ENCODE measurements around the gene TBXA2R. TPM values are rescaled to one million over a fixed set of nuclear protein-coding genes. Genes with fewer than 3 reads are reported as not detected.

The TBXA2R gene
- total and polyA plus RNA-seq, 12 donors, result 1.6 to 4.0 (median 3.0) TPM

GRCh38 chr19:3593156-3593555 is 13.5 kb downstream of the TBXA2R start:
- ATAC-seq, result no peak
- no peaks in the 10 kb centered on the region for H3K27me3 ChIP-seq
- H3K36me3 ChIP-seq, result peaks cover 0 to 26% (median 0%) of the 10 kb centered on the region in 9 donors
- intact Hi-C loops (cut with DNase I), result no loop called here
- TF ChIP-seq CTCF (IDR thresholded peaks at IDR 0.05), result no peak
- H3K9me3 ChIP-seq, result no peaks in the 10 kb centered on the region
- no peak overlapping the region for H3K27ac ChIP-seq
- WGBS, 2 donors, result 41 to 44% methylated on average over 11 of the region's 11 CpGs
- no peak for DNase-seq
- peaks cover 0 to 4% (median 0%) of the 10 kb centered on the region in 9 donors for H3K4me1 ChIP-seq
- H3K4me3 ChIP-seq, result no peak overlapping the region

GRCh38 chr19:3591876-3592613 is 14.6 kb downstream of the TBXA2R start:
- intact Hi-C loops (cut with DNase I), result no loop called here
- ATAC-seq (peak; percentile 24 to 72 (median 56)), DNase-seq (no peak)
- TF ChIP-seq CTCF (IDR thresholded peaks at IDR 0.05), result no peak
- no peaks in the 10 kb centered on the region for H3K9me3 ChIP-seq
- H3K4me1 ChIP-seq, result peaks cover 0 to 7% (median 0%) of the 10 kb centered on the region in 9 donors
- 65 to 72% methylated on average over 9 of the region's 9 CpGs for whole genome bisulfite sequencing, 2 donors
- no peak overlapping the region for H3K4me3 ChIP-seq
- H3K36me3 ChIP-seq, result peaks cover 0 to 26% (median 0%) of the 10 kb centered on the region in 9 donors
- H3K27ac ChIP-seq, result peak overlapping the region in 1 of 10 donors; percentile 25
- no peaks in the 10 kb centered on the region for H3K27me3 ChIP-seq

- Histone ChIP-seq H3K27me3 (peaks cover 0 to 7% (median 2%) of the 10 kb centered on the region in 7 donors), H3K27ac (no peak overlapping the region), H3K9me3 (no peaks in the 10 kb centered on the region), H3K36me3 (peaks cover 0 to 22% (median 0%) of the 10 kb centered on the region in 9 donors), H3K4me3 (no peak overlapping the region), H3K4me1 (peaks cover 0 to 15% (median 7%) of the 10 kb centered on the region in 9 donors)
- no peak for ATAC-seq
- DNase-seq, result no peak
- TF ChIP-seq CTCF (IDR thresholded peaks at IDR 0.05), result no peak
- WGBS, 2 donors, result 92 to 94% methylated on average over 8 of the region's 8 CpGs
- intact Hi-C loops (cut with DNase I), result no loop called here
Observed at GRCh38 chr19:3590991-3591659, 15.6 kb downstream of the TBXA2R start.

GRCh38 chr19:3589949-3590348 is 16.7 kb downstream of the TBXA2R start:
- H3K27ac ChIP-seq, result no peak overlapping the region
- no peaks in the 10 kb centered on the region for H3K9me3 ChIP-seq
- no peak overlapping the region for H3K4me3 ChIP-seq
- 94 to 97% methylated on average over 22 of the region's 22 CpGs for WGBS, 2 donors
- H3K36me3 ChIP-seq, result peaks cover 0 to 13% (median 0%) of the 10 kb centered on the region in 9 donors
- no peak for TF ChIP-seq CTCF (IDR thresholded peaks at IDR 0.05)
- intact Hi-C loops (cut with DNase I), result no loop called here
- peaks cover 11 to 19% (median 14%) of the 10 kb centered on the region in 7 donors for H3K27me3 ChIP-seq
- no peak for ATAC-seq
- H3K4me1 ChIP-seq, result peaks cover 0 to 19% (median 12%) of the 10 kb centered on the region in 9 donors
- DNase-seq, result no peak

All from heart right ventricle (tissue), 16 donors.